B cell (primary cell): ENCODE results near the gene DDRGK1. TPM values are rescaled to one million over a fixed set of nuclear protein-coding genes. Genes with fewer than 3 reads are reported as not detected.

Experiments used
- ATAC-seq: fragments of 200-7000 bp; cut with Tn5 transposase; one replicate; pipeline ENCODE4 v1.10.0; 2021; ENCODE audit warnings: low read depth, mild to moderate bottlenecking, moderate number of reproducible peaks, moderate library complexity
- CTCF ChIA-PET: fragments of 350-600 bp; sonication (Branson Sonifier 250); formaldehyde crosslinking; loops from one replicate; lab custom pipeline; 2021; ENCODE audit warnings: antibody characterized with exemption, inconsistent platforms; lab: Charles Lee
- POLR2A ChIA-PET: fragments of 350-600 bp; sonication (Branson Sonifier 250); formaldehyde crosslinking; loops from one replicate; lab custom pipeline; 2021; ENCODE audit warnings: antibody characterized with exemption; lab: Charles Lee
- DNase-seq: peaks from one replicate; pipeline ENCODE4 v3.0.0; 2013
- H2AFZ ChIP-seq: 2 replicates; pipeline ENCODE4 v1.6.1; 2012; ENCODE audit warnings: mild to moderate bottlenecking, low read depth, low read length; ENCODE audit not compliant: insufficient read depth, poor library complexity, severe bottlenecking
- H3K27ac ChIP-seq, 2 donors: 1 replicate in 1 of 2; 2 replicates in 1 of 2; pipeline ENCODE4 v1.5.1; 2012 to 2013; ENCODE audit warnings: low read length in 2 of 2, mild to moderate bottlenecking in 2 of 2, moderate library complexity in 1 of 2
- H3K27me3 ChIP-seq, 4 experiments: fragments of 200-600 bp in 1 of 4; sonication (generic) in 1 of 4; replicated peaks in 1 of 4; 1 replicate in 2 of 4; 2 replicates in 2 of 4; pipeline versions ENCODE4 v1.6.1 to v1.7.0; 2013 to 2016; ENCODE audit warnings: low read length in 3 of 4, mild to moderate bottlenecking in 2 of 4, mixed read lengths in 1 of 4, moderate library complexity in 1 of 4; ENCODE audit not compliant: insufficient read depth in 4 of 4, control insufficient read depth in 3 of 4; ENCODE audit errors: control extremely low read depth in 1 of 4
- H3K36me3 ChIP-seq, 2 experiments: replicated peaks in 1 of 2; 1 replicate in 1 of 2; 2 replicates in 1 of 2; pipeline versions ENCODE4 v1.6.1 to v1.7.1; 2013; ENCODE audit warnings: low read length in 1 of 2; ENCODE audit not compliant: insufficient read depth in 2 of 2, control insufficient read depth in 1 of 2; ENCODE audit errors: control extremely low read depth in 1 of 2, extremely low read depth in 1 of 2
- H3K4me1 ChIP-seq, 2 donors: fragments of 200-600 bp in 1 of 2; sonication (generic) in 1 of 2; 1 replicate in 1 of 2; 2 replicates in 1 of 2; pipeline versions ENCODE4 v1.5.1 to v1.6.1; 2013 to 2017; ENCODE audit warnings: low read length in 2 of 2; ENCODE audit not compliant: control insufficient read depth in 2 of 2, insufficient read depth in 2 of 2
- H3K4me2 ChIP-seq: replicated peaks from 2 replicates; pipeline ENCODE3; 2012; ENCODE audit warnings: mild to moderate bottlenecking, low read depth, low read length; ENCODE audit not compliant: poor library complexity, severe bottlenecking
- H3K4me3 ChIP-seq, 5 experiments: fragments of 200-600 bp in 1 of 5; sonication (generic) in 1 of 5; 1 replicate in 3 of 5; 2 replicates in 2 of 5; pipeline versions ENCODE4 v1.5.1 to v1.7.0; 2011 to 2016; ENCODE audit warnings: low read length in 4 of 5, mild to moderate bottlenecking in 4 of 5, low read depth in 2 of 5, control low read depth in 1 of 5, moderate library complexity in 1 of 5; ENCODE audit not compliant: insufficient read depth in 1 of 5; ENCODE audit errors: control extremely low read depth in 1 of 5, extremely low read depth in 1 of 5
- H3K79me2 ChIP-seq: fragments of 200-600 bp; sonication (generic); one replicate; pipeline ENCODE4 v1.6.0; 2016; ENCODE audit warnings: low read length; ENCODE audit not compliant: control insufficient read depth, insufficient read depth
- H3K9ac ChIP-seq: fragments of 200-600 bp; sonication (generic); 2 replicates; pipeline ENCODE4 v1.6.1; 2017; ENCODE audit warnings: mild to moderate bottlenecking, low read length, moderate library complexity
- H3K9me3 ChIP-seq, 3 donors: one replicate each; pipeline versions ENCODE4 v1.6.1 to v1.7.1; 2013; ENCODE audit warnings: low read length in 2 of 3; ENCODE audit not compliant: control insufficient read depth in 2 of 3, insufficient read depth in 1 of 3; ENCODE audit errors: control extremely low read depth in 1 of 3
- H4K20me1 ChIP-seq: 2 replicates; pipeline ENCODE4 v1.6.0; 2012; ENCODE audit warnings: mild to moderate bottlenecking, low read length; ENCODE audit not compliant: insufficient read depth, control insufficient read depth, poor library complexity, severe bottlenecking
- H3K27ac Mint-ChIP-seq: one replicate; pipeline ENCODE4 v1.8.0; 2021; ENCODE audit warnings: mixed read lengths
- H3K27me3 Mint-ChIP-seq: one replicate; pipeline ENCODE4 v1.8.0; 2021; ENCODE audit warnings: mixed read lengths
- H3K4me1 Mint-ChIP-seq: one replicate; pipeline ENCODE4 v1.8.0; 2021; ENCODE audit warnings: mixed read lengths
- H3K4me3 Mint-ChIP-seq: one replicate; pipeline ENCODE4 v1.8.0; 2021; ENCODE audit warnings: mixed read lengths
- H3K9me3 Mint-ChIP-seq: one replicate; pipeline ENCODE4 v1.8.0; 2022; ENCODE audit warnings: mixed read lengths; ENCODE audit not compliant: insufficient read depth
- EZH2 ChIP-seq: IDR thresholded peaks from 2 replicates; pipeline ENCODE4 v1.6.1; 2012; ENCODE audit warnings: borderline replicate concordance, low read depth, mild to moderate bottlenecking, moderate library complexity, low read length; ENCODE audit not compliant: insufficient read depth, poor library complexity, severe bottlenecking
- WGBS: methylation state at CpG from one replicate; pipeline ENCODE4 v1.1.5; 2013; ENCODE audit warnings: missing lambda C conversion rate; ENCODE audit not compliant: insufficient coverage; 5-methylcytosine and 5-hydroxymethylcytosine counted together
- intact Hi-C: fragments of 100-400 bp; cut with micrococcal nuclease; formaldehyde crosslinking; loops from one replicate; pipeline ENCODE4 v1.10.0; 2022
- polyA plus RNA-seq: library from polyadenylated mRNA; depleted of rRNA; stranded (reverse); fragments of >200 nt; gene quantifications from 2 replicates; pipeline ENCODE4 v1.2.3, GENCODE V29; 2012
- total RNA-seq, 2 donors: library from RNA; stranded (reverse); fragments of 120-200 nt in 1 of 2; gene quantifications; 1 replicate in 1 of 2; 2 replicates in 1 of 2; pipeline versions ENCODE4 v1.2.3 to v1.2.4, GENCODE V29; 2013 to 2022
- TF ChIP-seq, protein P1 (sequence below): fragments of 200-600 bp; IDR thresholded peaks from one replicate; pipeline ENCODE4 v1.8.0; 2022; ENCODE audit warnings: antibody characterized with exemption, mild to moderate bottlenecking

The DDRGK1 gene
- total and polyA plus RNA-seq, 2 donors (not counting 1 experiment from before 2014, with no cell fraction given): 35.6 to 51.9 TPM

GRCh38 chr20:3193806-3194616 is 10.5 kb downstream of the DDRGK1 start:
- H3K27ac Mint-ChIP-seq: no peak overlapping the region
- ChIA-PET POLR2A (no interaction called here), CTCF (no interaction called here)
- no peaks in the 10 kb centered on the region for H3K4me1 Mint-ChIP-seq
- H3K9me3 Mint-ChIP-seq: no peaks in the 10 kb centered on the region
- WGBS: 95% methylated on average over 13 of the region's 14 CpGs
- H3K36me3 ChIP-seq: peaks cover 3 to 71% of the 10 kb centered on the region in 2 experiments
- ATAC-seq (no peak), DNase-seq (no peak)
- no peak overlapping the region for H2AFZ ChIP-seq
- H3K27me3 Mint-ChIP-seq: no peaks in the 10 kb centered on the region
- TF ChIP-seq EZH2: no peak
- TF ChIP-seq, protein P1, sequence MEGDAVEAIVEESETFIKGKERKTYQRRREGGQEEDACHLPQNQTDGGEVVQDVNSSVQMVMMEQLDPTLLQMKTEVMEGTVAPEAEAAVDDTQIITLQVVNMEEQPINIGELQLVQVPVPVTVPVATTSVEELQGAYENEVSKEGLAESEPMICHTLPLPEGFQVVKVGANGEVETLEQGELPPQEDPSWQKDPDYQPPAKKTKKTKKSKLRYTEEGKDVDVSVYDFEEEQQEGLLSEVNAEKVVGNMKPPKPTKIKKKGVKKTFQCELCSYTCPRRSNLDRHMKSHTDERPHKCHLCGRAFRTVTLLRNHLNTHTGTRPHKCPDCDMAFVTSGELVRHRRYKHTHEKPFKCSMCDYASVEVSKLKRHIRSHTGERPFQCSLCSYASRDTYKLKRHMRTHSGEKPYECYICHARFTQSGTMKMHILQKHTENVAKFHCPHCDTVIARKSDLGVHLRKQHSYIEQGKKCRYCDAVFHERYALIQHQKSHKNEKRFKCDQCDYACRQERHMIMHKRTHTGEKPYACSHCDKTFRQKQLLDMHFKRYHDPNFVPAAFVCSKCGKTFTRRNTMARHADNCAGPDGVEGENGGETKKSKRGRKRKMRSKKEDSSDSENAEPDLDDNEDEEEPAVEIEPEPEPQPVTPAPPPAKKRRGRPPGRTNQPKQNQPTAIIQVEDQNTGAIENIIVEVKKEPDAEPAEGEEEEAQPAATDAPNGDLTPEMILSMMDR: no peak
- intact Hi-C loops: no loop called here
- no peaks in the 10 kb centered on the region for H3K9me3 ChIP-seq
- no peaks in the 10 kb centered on the region for H3K4me1 ChIP-seq
- H3K27ac ChIP-seq: no peak overlapping the region
- no peaks in the 10 kb centered on the region for H4K20me1 ChIP-seq
- no peak overlapping the region for H3K9ac ChIP-seq
- H3K4me2 ChIP-seq: no peak overlapping the region
- no peaks in the 10 kb centered on the region for H3K79me2 ChIP-seq
- no peak overlapping the region for H3K4me3 Mint-ChIP-seq
- H3K27me3 ChIP-seq: no peaks in the 10 kb centered on the region
- H3K4me3 ChIP-seq: no peak overlapping the region

- Mint-ChIP-seq H3K4me1 (no peaks in the 10 kb centered on the region), H3K27ac (no peak overlapping the region), H3K4me3 (no peak overlapping the region), H3K27me3 (no peaks in the 10 kb centered on the region), H3K9me3 (no peaks in the 10 kb centered on the region)
- Histone ChIP-seq H4K20me1 (no peaks in the 10 kb centered on the region), H3K4me2 (no peak overlapping the region), H3K4me3 (no peak overlapping the region), H3K36me3 (peaks cover 3 to 68% of the 10 kb centered on the region in 2 experiments), H3K9me3 (no peaks in the 10 kb centered on the region), H3K27ac (no peak overlapping the region), H2AFZ (no peak overlapping the region), H3K27me3 (no peaks in the 10 kb centered on the region), H3K79me2 (no peaks in the 10 kb centered on the region), H3K9ac (no peak overlapping the region), H3K4me1 (no peaks in the 10 kb centered on the region)
- TF ChIP-seq, protein P1: no peak
- TF ChIP-seq EZH2: no peak
- DNase-seq (no peak), ATAC-seq (no peak)
- CTCF ChIA-PET: no interaction called here
- WGBS: 96% methylated on average over 17 of the region's 18 CpGs
- intact Hi-C loops: no loop called here
- POLR2A ChIA-PET: no interaction called here
Observed at GRCh38 chr20:3192226-3193015, 12.1 kb downstream of the DDRGK1 start.
